Duodenal mucosa (tissue), 2 donors: ENCODE results near the gene GALNTL6.

ENCODE experiments used
- H3K27ac ChIP-seq: one replicate; pipeline ENCODE4 v1.7.0; 2013; ENCODE audit warnings: low read depth, low read length
- H3K27me3 ChIP-seq, 2 donors: one replicate each; pipeline ENCODE4 v1.7.0; 2013; ENCODE audit warnings: low read length in 2 of 2, control low read depth in 1 of 2; ENCODE audit not compliant: insufficient read depth in 2 of 2, control insufficient read depth in 1 of 2
- H3K36me3 ChIP-seq, 2 donors: one replicate each; pipeline ENCODE4 v1.7.0; 2013; ENCODE audit warnings: low read length in 2 of 2, control low read depth in 1 of 2; ENCODE audit not compliant: insufficient read depth in 2 of 2, control insufficient read depth in 1 of 2
- H3K4me1 ChIP-seq, 2 donors: one replicate each; pipeline ENCODE4 v1.7.0; 2013; ENCODE audit warnings: low read length in 2 of 2, control low read depth in 1 of 2; ENCODE audit not compliant: insufficient read depth in 2 of 2, control insufficient read depth in 1 of 2
- H3K4me3 ChIP-seq, 2 donors: one replicate each; pipeline ENCODE4 v1.7.0; 2013; ENCODE audit warnings: low read length in 2 of 2, low read depth in 1 of 2
- H3K9ac ChIP-seq, 2 donors: one replicate each; pipeline ENCODE4 v1.7.0; 2013; ENCODE audit warnings: low read length in 2 of 2, low read depth in 1 of 2
- H3K9me3 ChIP-seq, 2 donors: one replicate each; pipeline ENCODE4 v1.7.0; 2013; ENCODE audit warnings: low read length in 2 of 2, control low read depth in 1 of 2; ENCODE audit not compliant: control insufficient read depth in 1 of 2

The GALNTL6 gene

GRCh38 chr4:172225457-172225856 is 412.3 kb downstream of the GALNTL6 start:
- H3K4me1 ChIP-seq, result no peaks in the 10 kb centered on the region
- no peak overlapping the region for H3K4me3 ChIP-seq
- H3K9me3 ChIP-seq, result no peaks in the 10 kb centered on the region
- no peaks in the 10 kb centered on the region for H3K36me3 ChIP-seq
- H3K27me3 ChIP-seq, result no peaks in the 10 kb centered on the region
- no peak overlapping the region for H3K9ac ChIP-seq
- H3K27ac ChIP-seq, result no peak overlapping the region

DNA sequence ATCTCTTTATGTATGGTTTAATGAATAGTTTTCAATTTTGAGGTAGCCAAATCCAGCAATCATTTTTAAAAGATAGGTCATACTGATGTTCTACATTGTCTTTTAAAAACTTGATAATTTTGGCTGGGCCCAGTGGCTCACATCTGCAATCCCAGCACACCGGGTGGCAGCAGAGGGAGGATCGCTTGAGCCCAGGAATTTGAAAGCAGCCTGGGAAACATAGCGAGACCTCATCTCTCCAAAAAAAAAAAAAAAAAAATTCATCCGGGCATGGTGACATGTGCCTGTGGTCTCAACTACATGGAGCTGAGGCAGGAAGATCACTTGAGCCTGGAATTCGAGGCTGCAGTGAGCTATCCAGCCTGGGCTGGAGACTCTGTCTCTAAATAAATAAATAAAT is 419.8 kb downstream of the GALNTL6 start:
- Histone ChIP-seq H3K36me3 (no peaks in the 10 kb centered on the region), H3K27ac (no peak overlapping the region), H3K4me1 (no peaks in the 10 kb centered on the region), H3K27me3 (no peaks in the 10 kb centered on the region), H3K4me3 (no peak overlapping the region), H3K9ac (no peak overlapping the region), H3K9me3 (no peaks in the 10 kb centered on the region)

- H3K4me1 ChIP-seq, result no peaks in the 10 kb centered on the region
- H3K27ac ChIP-seq, result no peak overlapping the region
- H3K9ac ChIP-seq, result no peak overlapping the region
Measured at GRCh38 chr4:172243551-172243950, 430.3 kb downstream of the GALNTL6 start.

GRCh38 chr4:172245516-172245915 is 432.3 kb downstream of the GALNTL6 start:
- no peak overlapping the region for H3K27ac ChIP-seq
- no peaks in the 10 kb centered on the region for H3K36me3 ChIP-seq
- no peaks in the 10 kb centered on the region for H3K4me1 ChIP-seq
- H3K9me3 ChIP-seq, result no peaks in the 10 kb centered on the region
- H3K4me3 ChIP-seq, result no peak overlapping the region
- no peaks in the 10 kb centered on the region for H3K27me3 ChIP-seq
- no peak overlapping the region for H3K9ac ChIP-seq

More at GRCh38 chr4:172243551-172243950, 430.3 kb downstream of the GALNTL6 start:
- H3K4me3 ChIP-seq, result no peak overlapping the region
- H3K9me3 ChIP-seq, result no peaks in the 10 kb centered on the region
- H3K27me3 ChIP-seq, result no peaks in the 10 kb centered on the region
- H3K36me3 ChIP-seq, result no peaks in the 10 kb centered on the region

GRCh38 chr4:172253409-172253808 is 440.2 kb downstream of the GALNTL6 start:
- no peaks in the 10 kb centered on the region for H3K27me3 ChIP-seq
- H3K4me3 ChIP-seq, result no peak overlapping the region
- no peak overlapping the region for H3K9ac ChIP-seq
- no peaks in the 10 kb centered on the region for H3K36me3 ChIP-seq
- no peaks in the 10 kb centered on the region for H3K9me3 ChIP-seq
- no peaks in the 10 kb centered on the region for H3K4me1 ChIP-seq
- no peak overlapping the region for H3K27ac ChIP-seq

DNA sequence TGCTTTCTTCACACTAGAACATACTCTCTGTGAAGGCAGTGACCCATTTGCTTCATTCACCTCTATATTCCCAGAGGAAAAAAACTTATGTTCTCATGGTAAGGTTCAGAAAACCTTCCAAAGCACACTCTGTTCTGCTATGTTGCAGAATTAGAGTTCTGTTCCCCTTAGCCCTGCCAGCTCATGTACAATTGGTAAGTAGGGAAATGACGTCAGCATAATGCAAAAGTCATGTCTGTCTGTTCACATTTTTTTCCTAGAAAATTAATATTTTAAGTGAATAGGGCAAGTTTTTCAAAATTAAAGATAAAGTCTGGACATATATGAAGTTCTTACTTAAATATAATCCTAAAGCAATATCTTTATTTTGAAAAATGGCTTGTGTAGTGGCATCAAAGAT is 443.6 kb downstream of the GALNTL6 start:
- no peak overlapping the region for H3K27ac ChIP-seq
- H3K36me3 ChIP-seq, result no peaks in the 10 kb centered on the region
- no peaks in the 10 kb centered on the region for H3K27me3 ChIP-seq
- H3K9me3 ChIP-seq, result no peaks in the 10 kb centered on the region
- no peaks in the 10 kb centered on the region for H3K4me1 ChIP-seq
- H3K4me3 ChIP-seq, result no peak overlapping the region
- H3K9ac ChIP-seq, result no peak overlapping the region

DNA sequence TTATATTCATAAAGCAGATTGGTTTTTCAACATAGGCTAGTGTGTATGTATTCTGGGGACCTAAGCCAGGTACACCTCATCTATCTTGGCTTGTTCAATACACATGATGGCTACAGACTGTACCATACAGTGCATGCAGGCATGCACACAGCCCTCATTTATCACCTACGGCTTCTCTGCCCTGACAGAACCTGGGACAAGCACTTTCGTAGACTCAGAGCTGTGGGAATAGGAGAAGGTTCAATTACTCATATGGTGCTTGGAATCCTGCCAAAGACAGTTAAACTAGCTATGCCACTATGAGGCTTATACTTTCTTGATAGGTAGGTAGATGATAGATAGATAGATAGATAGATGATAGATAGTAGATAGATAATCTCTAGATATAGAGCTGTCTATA is 457.2 kb downstream of the GALNTL6 start:
- H3K9me3 ChIP-seq, result no peaks in the 10 kb centered on the region
- no peak overlapping the region for H3K9ac ChIP-seq
- no peaks in the 10 kb centered on the region for H3K4me1 ChIP-seq
- H3K27me3 ChIP-seq, result no peaks in the 10 kb centered on the region
- no peak overlapping the region for H3K27ac ChIP-seq
- H3K36me3 ChIP-seq, result no peaks in the 10 kb centered on the region
- no peak overlapping the region for H3K4me3 ChIP-seq

GRCh38 chr4:172287117-172287516 is 473.9 kb downstream of the GALNTL6 start:
- Histone ChIP-seq H3K9ac (no peak overlapping the region), H3K36me3 (no peaks in the 10 kb centered on the region), H3K4me1 (no peaks in the 10 kb centered on the region), H3K4me3 (no peak overlapping the region), H3K27ac (no peak overlapping the region), H3K9me3 (no peaks in the 10 kb centered on the region), H3K27me3 (no peaks in the 10 kb centered on the region)

DNA sequence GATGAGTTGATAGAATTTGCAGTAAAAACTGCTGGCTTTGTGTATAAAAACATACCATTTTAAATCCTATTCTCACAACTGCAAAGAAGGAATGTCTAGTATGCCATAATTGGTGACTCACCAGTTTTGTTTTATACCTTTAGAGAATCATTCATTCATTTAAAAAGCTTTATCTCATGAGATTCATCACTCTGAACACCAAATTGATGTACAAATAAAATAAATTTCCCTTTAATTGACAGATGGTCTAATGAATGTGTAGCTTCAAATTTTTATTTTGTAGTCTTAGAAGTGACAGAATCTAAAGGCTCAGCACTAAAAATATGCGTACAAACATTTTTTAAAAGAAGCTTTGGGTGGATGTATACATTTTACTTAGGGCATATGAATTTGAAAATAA is 492.5 kb downstream of the GALNTL6 start:
- H3K9me3 ChIP-seq, result no peaks in the 10 kb centered on the region
- H3K4me1 ChIP-seq, result no peaks in the 10 kb centered on the region
- no peak overlapping the region for H3K4me3 ChIP-seq
- H3K27me3 ChIP-seq, result no peaks in the 10 kb centered on the region
- H3K9ac ChIP-seq, result no peak overlapping the region
- no peaks in the 10 kb centered on the region for H3K36me3 ChIP-seq
- no peak overlapping the region for H3K27ac ChIP-seq

GRCh38 chr4:172308078-172308477 is 494.9 kb downstream of the GALNTL6 start:
- no peak overlapping the region for H3K9ac ChIP-seq
- H3K4me1 ChIP-seq, result no peaks in the 10 kb centered on the region
- no peak overlapping the region for H3K4me3 ChIP-seq

DNA sequence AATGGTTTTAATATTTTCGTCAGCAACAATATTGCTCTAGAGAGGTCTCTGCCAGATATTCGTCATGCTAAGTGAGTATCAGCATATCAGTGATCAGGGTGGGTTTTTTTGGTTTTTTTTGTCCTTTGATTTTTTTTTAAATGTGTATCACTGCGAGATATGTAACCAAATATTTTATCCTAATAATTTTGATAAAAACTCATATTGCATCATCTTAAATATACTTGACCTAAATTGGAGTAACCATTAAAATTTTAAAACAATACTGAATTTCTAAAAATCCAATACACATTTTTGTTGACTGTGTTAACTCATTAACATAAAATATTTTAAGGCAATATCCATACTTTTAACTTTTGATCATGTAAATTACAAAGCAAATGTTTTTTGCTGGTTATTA is 498.5 kb downstream of the GALNTL6 start:
- Histone ChIP-seq H3K4me1 (no peaks in the 10 kb centered on the region), H3K27ac (no peak overlapping the region), H3K9ac (no peak overlapping the region), H3K9me3 (no peaks in the 10 kb centered on the region), H3K4me3 (no peak overlapping the region), H3K36me3 (no peaks in the 10 kb centered on the region), H3K27me3 (no peaks in the 10 kb centered on the region)

More at GRCh38 chr4:172308078-172308477, 494.9 kb downstream of the GALNTL6 start:
- no peaks in the 10 kb centered on the region for H3K9me3 ChIP-seq
- no peaks in the 10 kb centered on the region for H3K27me3 ChIP-seq
- no peak overlapping the region for H3K27ac ChIP-seq
- H3K36me3 ChIP-seq, result no peaks in the 10 kb centered on the region
